ENCODE results near the gene JUN. TPM values are rescaled to one million over a fixed set of nuclear protein-coding genes. Genes with fewer than 3 reads are reported as not detected.
A peak's percentile ranks its signal among the peaks of the same experiment; 100 is the strongest.

JUN gene
- total RNA-seq, 6 donors from 2014 or later: 142 to 400 (median 236) TPM

- 36 to 69% methylated on average over 26 to 45 of the region's 45 CpGs for WGBS, 2 donors
- Histone ChIP-seq H3K36me3 (no peaks in the 10 kb centered on the region), H3K27ac (peak overlapping the region; percentile 90 to 95 (median 92)), H3K9me3 (no peaks in the 10 kb centered on the region), H3K4me1 (peaks cover 40 to 62% (median 51%) of the 10 kb centered on the region in 4 donors), H3K4me3 (peak overlapping the region; percentile 6 to 70 (median 56)), H3K27me3 (no peaks in the 10 kb centered on the region)
- TF ChIP-seq POLR2AphosphoS5 (IDR thresholded peaks at IDR 0.05) (peak in 1 of 2 donors; percentile 44), CTCF (IDR thresholded peaks at IDR 0.05) (no peak), EP300 (IDR thresholded peaks at IDR 0.05) (peak in 1 of 4 donors; percentile 15), POLR2A (IDR thresholded peaks at IDR 0.05) (peak in 2 of 4 donors; percentile 44 to 69)
- DNase-seq (peak; percentile 81 to 92), ATAC-seq (ENCODE audit: low FRiP score in 2 of 2) (peak; percentile 43 to 81)
These were observed 30.6 kb upstream of the JUN start for GRCh38 chr1:58814251-58815068.

GRCh38 chr1:58813801-58814200 lies 30.0 kb upstream of the JUN start:
- no peak for DNase-seq
- H3K27ac ChIP-seq: peak overlapping the region; percentile 90 to 95 (median 92)
- peaks cover 43 to 68% (median 54%) of the 10 kb centered on the region in 4 donors for H3K4me1 ChIP-seq
- no peaks in the 10 kb centered on the region for H3K36me3 ChIP-seq
- TF ChIP-seq EP300 (IDR thresholded peaks at IDR 0.05): no peak
- peak in 1 of 6 experiments; percentile 12 for TF ChIP-seq CTCF (IDR thresholded peaks at IDR 0.05)
- WGBS, 2 donors: 54 to 56% methylated on average over 2 to 7 of the region's 7 CpGs
- peak overlapping the region in 3 of 4 donors; percentile 54 to 70 (median 59) for H3K4me3 ChIP-seq
- no peaks in the 10 kb centered on the region for H3K9me3 ChIP-seq
- H3K27me3 ChIP-seq: no peaks in the 10 kb centered on the region
- no peak for ATAC-seq (ENCODE audit: low FRiP score in 2 of 2)

GRCh38 chr1:58813361-58813760 lies 29.5 kb upstream of the JUN start:
- no peaks in the 10 kb centered on the region for H3K36me3 ChIP-seq
- H3K27ac ChIP-seq: peak overlapping the region; percentile 90 to 95 (median 92)
- WGBS, 2 donors: 62 to 83% methylated on average over 1 of the region's 1 CpG
- H3K9me3 ChIP-seq: no peaks in the 10 kb centered on the region
- TF ChIP-seq POLR2A (IDR thresholded peaks at IDR 0.05) (no peak), POLR2AphosphoS5 (IDR thresholded peaks at IDR 0.05) (no peak), CTCF (IDR thresholded peaks at IDR 0.05) (no peak), EP300 (IDR thresholded peaks at IDR 0.05) (no peak)
- H3K4me3 ChIP-seq: no peak overlapping the region
- no peak for ATAC-seq (ENCODE audit: low FRiP score in 2 of 2)
- DNase-seq: no peak
- peaks cover 43 to 70% (median 54%) of the 10 kb centered on the region in 4 donors for H3K4me1 ChIP-seq
- no peaks in the 10 kb centered on the region for H3K27me3 ChIP-seq

- Histone ChIP-seq H3K27me3 (no peaks in the 10 kb centered on the region), H3K4me1 (peaks cover 43 to 70% (median 54%) of the 10 kb centered on the region in 4 donors), H3K9me3 (no peaks in the 10 kb centered on the region), H3K4me3 (no peak overlapping the region), H3K36me3 (no peaks in the 10 kb centered on the region), H3K27ac (peak overlapping the region; percentile 90 to 95 (median 92))
- WGBS, 2 donors: 43 to 44% methylated on average over 4 of the region's 4 CpGs
- no peak for TF ChIP-seq EP300 (IDR thresholded peaks at IDR 0.05)
- no peak for TF ChIP-seq POLR2AphosphoS5 (IDR thresholded peaks at IDR 0.05)
- TF ChIP-seq POLR2A (IDR thresholded peaks at IDR 0.05): no peak
- TF ChIP-seq CTCF (IDR thresholded peaks at IDR 0.05): no peak
- no peak for DNase-seq
- ATAC-seq (ENCODE audit: low FRiP score in 2 of 2): no peak
These were observed 29.1 kb upstream of the JUN start for GRCh38 chr1:58812926-58813325.
